C4-2B (cell line): ENCODE measurements around the gene SPACA7.

Experiments used
- H3K27ac ChIP-seq: fragments of 450-650 bp; 2 replicates; pipeline ENCODE4 v1.5.1; 2017
- CTCF ChIP-seq: fragments of 450-650 bp; conservative IDR thresholded peaks from 2 replicates; pipeline ENCODE4 v1.5.1; 2017; ENCODE audit warnings: mild to moderate bottlenecking
- ZFX ChIP-seq: fragments of 450-650 bp; IDR thresholded peaks from 2 replicates; pipeline ENCODE4 v1.6.1; 2017

SPACA7 gene

GRCh38 chr13:112450904-112451240 lies 74.7 kb downstream of the SPACA7 start:
- H3K27ac ChIP-seq, result peak overlapping the region; percentile 22; the same call in 1 of the 2 replicates
- TF ChIP-seq ZFX (no peak), CTCF (no peak)

DNA sequence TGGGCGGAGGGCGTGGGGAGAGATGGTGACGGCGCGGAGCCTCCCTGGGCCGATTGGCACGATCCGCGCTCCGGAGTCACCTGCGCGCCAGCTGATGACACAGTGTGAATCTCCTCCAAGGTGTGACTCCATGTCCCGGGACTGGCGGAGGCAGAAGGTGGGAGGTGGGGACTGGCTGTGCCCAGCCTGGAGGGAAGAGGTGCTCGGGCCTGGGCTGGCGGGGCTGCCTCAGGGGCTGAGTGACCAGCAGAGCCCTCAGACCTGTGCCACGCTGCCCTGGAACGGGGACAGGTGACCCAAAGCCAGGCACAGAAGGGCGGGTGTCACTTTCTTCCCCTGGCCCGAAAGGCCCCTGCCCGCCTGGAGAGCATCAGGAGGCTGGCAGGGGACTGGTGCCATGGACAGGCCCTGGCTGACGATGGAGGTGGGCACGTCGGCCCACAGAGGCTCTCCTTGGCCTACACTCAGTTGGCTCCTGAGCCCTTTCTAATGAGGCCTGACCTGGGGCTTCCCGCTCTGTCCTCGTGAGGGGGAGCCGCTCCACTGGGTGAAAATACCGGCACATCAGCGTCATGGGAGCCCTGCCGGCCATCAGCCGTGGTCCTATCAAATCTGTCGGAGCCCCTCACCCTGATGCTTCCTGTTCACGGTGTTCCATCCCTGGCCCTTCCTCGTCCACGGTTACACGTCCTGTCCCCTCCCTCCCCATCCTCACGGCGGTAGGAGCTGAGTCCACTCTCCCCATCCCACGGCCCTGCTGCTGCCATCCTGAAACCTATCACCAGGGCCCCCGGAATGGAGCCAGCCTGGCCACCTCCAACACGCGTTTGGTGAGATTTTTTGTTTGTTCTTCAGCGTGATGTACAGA lies 75.6 kb downstream of the SPACA7 start:
- H3K27ac ChIP-seq, result no peak overlapping the region; the same call in 1 of the 2 replicates
- TF ChIP-seq CTCF (no peak), ZFX (no peak)

GRCh38 chr13:112452380-112453206 lies 76.4 kb downstream of the SPACA7 start:
- TF ChIP-seq ZFX, result no peak
- no peak for TF ChIP-seq CTCF
- no peak overlapping the region for H3K27ac ChIP-seq

DNA sequence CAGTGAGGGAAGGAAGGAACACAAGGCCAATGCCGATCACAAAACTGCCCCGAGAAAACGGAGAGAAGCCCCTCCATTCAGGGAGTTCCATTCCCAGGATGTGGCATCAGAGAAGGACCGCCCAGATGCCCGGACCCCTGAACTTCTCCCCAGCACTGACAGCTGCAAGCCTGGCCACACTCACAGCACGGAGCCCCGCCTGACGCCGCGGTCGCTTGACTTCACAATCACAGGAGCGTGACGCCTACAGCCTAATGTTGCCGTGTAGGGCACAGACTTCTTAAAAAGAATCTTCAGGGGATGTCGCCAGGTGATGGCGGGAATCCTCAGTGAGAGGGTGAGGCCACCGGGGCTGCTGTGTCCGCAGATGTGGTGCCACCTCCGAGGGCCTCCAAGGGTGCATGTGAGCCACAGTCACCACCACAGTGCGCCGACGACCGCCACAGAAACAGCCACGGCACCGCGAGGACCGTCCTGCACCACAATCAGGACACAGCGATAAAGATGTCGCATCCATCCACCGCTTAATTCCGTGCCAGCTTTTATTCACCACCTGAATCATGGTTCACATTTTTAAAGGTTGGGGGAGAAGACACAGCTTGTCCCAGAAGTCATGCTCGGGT lies 77.2 kb downstream of the SPACA7 start:
- TF ChIP-seq CTCF (no peak), ZFX (no peak)

DNA sequence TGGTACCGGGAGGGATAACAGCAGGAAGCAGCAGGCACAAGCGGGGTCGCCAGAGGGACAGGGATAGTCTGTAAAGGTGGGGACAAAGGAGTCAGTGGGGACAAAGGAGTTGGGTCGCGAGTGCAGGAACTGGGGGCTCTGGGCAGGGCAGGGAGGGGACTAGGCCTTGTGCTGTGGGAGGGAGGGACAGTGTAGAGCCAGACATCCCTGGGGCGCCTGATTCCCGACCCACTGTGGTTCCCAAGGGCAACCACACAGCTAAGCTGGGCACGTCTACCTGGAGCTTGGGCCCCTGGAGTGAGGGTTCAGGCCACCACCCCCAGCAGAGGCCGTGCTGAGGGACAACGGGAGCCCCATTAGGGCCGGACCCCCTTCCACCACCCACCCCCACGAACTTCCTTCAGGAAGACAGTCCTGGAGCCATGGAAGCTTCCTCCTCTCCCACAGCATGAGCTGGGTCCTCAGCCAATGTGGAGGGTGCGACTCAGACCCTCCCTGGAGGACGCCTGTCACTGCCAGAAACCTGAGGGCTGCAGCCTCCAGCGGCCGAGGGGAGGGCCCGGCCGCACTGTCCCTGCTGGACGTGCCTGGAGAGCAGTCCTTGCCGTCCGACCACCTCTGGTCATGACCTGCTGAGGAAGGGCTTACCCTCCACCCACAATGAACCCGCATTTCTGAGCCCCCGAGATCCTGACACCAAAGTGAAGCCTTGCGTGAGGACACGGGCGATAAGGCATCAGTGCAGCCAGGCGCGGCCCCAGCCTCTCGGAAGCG lies 77.9 kb downstream of the SPACA7 start:
- TF ChIP-seq CTCF (no peak), ZFX (no peak)
- H3K27ac ChIP-seq, result no peak overlapping the region

More for the DNA sequence above, 77.2 kb downstream of the SPACA7 start:
- H3K27ac ChIP-seq, result no peak overlapping the region

DNA sequence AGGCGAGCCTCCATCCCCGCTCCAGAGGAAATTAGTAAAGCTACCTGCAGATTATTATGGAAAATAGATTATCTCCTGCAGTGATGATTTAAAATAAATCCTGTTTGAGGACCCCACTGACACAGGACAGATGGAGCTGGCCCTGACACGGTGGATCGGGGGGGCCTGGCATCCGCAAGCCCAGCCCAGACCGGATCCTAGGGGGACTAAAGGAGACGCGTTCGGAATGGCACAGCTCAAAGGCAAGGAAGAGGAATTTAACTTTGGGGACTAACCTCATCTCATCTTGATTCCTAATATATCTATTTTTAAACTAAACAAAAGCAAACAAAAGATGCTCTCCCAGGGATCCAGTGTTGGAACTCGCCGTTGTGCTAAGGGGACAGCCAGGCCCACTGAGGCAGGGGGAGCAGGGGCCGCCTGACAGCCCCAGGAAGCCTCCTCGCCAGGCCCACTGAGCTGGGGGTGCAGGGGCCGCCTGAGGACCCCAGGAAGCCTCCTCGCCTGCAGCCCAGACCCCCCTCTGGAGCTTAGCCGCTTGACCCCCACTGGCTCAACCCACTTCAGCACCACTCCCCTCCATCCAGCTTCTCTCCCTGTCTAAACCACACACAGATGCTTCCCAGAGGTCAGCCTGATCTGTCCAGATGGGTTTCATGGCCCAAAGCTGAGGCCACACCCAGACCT lies 78.6 kb downstream of the SPACA7 start:
- no peak overlapping the region for H3K27ac ChIP-seq
- TF ChIP-seq ZFX (no peak), CTCF (no peak)
